HepG2 (cell line): Measurements from ENCODE around the gene OASL. TPM values are rescaled to one million over a fixed set of nuclear protein-coding genes. Genes with fewer than 3 reads are reported as not detected.

Experiments used
- CHCHD3 ChIP-seq: sonication (generic); formaldehyde crosslinking; IDR thresholded peaks from 2 replicates; pipeline ENCODE4 v1.8.0; 2022; ENCODE audit warnings: mild to moderate bottlenecking, missing genetic modification reagents, moderate library complexity
- ESRRA ChIP-seq: sonication (generic); formaldehyde crosslinking; IDR thresholded peaks from 2 replicates; pipeline ENCODE4 v1.5.1; 2020; ENCODE audit warnings: mild to moderate bottlenecking, low read depth, missing genetic modification reagents
- HNRNPL ChIP-seq: fragments of 200-400 bp; formaldehyde crosslinking; IDR thresholded peaks from 2 replicates; pipeline ENCODE4 v1.6.1; 2017; ENCODE audit warnings: mild to moderate bottlenecking, low read depth, low read length
- HOXA3 ChIP-seq: sonication (generic); formaldehyde crosslinking; IDR thresholded peaks from 2 replicates; pipeline ENCODE4 v1.5.0; 2020; ENCODE audit warnings: missing genetic modification reagents
- JDP2 ChIP-seq: sonication (generic); formaldehyde crosslinking; IDR thresholded peaks from 2 replicates; pipeline ENCODE4 v1.8.1; 2022; ENCODE audit warnings: missing genetic modification reagents, borderline replicate concordance
- MTF1 ChIP-seq: sonication (generic); formaldehyde crosslinking; IDR thresholded peaks from 2 replicates; pipeline ENCODE4 v1.5.0; 2020; ENCODE audit warnings: missing genetic modification reagents
- MTF2 ChIP-seq: sonication (generic); formaldehyde crosslinking; IDR thresholded peaks from 2 replicates; pipeline ENCODE4 v1.5.0; 2020; ENCODE audit warnings: missing genetic modification reagents, borderline replicate concordance
- POLR2G ChIP-seq: fragments of 200-400 bp; formaldehyde crosslinking; IDR thresholded peaks from 2 replicates; pipeline ENCODE4 v1.6.1; 2018; ENCODE audit warnings: mild to moderate bottlenecking, low read depth, low read length, moderate library complexity
- RORA ChIP-seq: sonication (generic); formaldehyde crosslinking; IDR thresholded peaks from 2 replicates; pipeline ENCODE4 v1.5.0; 2020; ENCODE audit warnings: mild to moderate bottlenecking, missing genetic modification reagents, moderate library complexity
- SMARCE1 ChIP-seq: fragments of 450-650 bp; IDR thresholded peaks from 2 replicates; pipeline ENCODE4 v1.6.1; 2017; ENCODE audit warnings: borderline replicate concordance
- ZFAT ChIP-seq: sonication (generic); formaldehyde crosslinking; conservative IDR thresholded peaks from 2 replicates; pipeline ENCODE4 v1.8.1; 2023; ENCODE audit warnings: missing genetic modification reagents, inconsistent platforms
- ZMYM3 ChIP-seq: sonication (generic); formaldehyde crosslinking; IDR thresholded peaks from 2 replicates; pipeline ENCODE4 v1.5.1; 2020; ENCODE audit warnings: mild to moderate bottlenecking, missing genetic modification reagents
- ZNF260 ChIP-seq: sonication (generic); formaldehyde crosslinking; IDR thresholded peaks from 2 replicates; pipeline ENCODE4 v1.4.0; 2020; ENCODE audit warnings: missing genetic modification reagents, low read depth, mild to moderate bottlenecking, borderline replicate concordance
- ZNF468 ChIP-seq: sonication (generic); formaldehyde crosslinking; IDR thresholded peaks from 2 replicates; pipeline ENCODE4 v1.8.0; 2022; ENCODE audit warnings: mild to moderate bottlenecking, moderate library complexity, missing genetic modification reagents
- ZNF776 ChIP-seq: sonication (generic); formaldehyde crosslinking; IDR thresholded peaks from 2 replicates; pipeline ENCODE4 v1.4.0; 2020; ENCODE audit warnings: mild to moderate bottlenecking, missing genetic modification reagents
- polyA plus RNA-seq, 8 experiments: library from polyadenylated mRNA; depleted of rRNA in 3 of 8; stranded (reverse) in 7 of 8; unstranded in 1 of 8; fragments of >200 nt; fragmentation: Illumina TruSeq in 4 of 8; extraction: Trizol in 4 of 8; gene quantifications; 2 replicates each; pipeline versions ENCODE4 v1.2.1 to v1.2.3, GENCODE V29; 2011 to 2016; ENCODE audit warnings: low read depth in 4 of 8, missing spikeins in 1 of 8, mixed read lengths in 1 of 8; ENCODE audit not compliant: insufficient read depth in 1 of 8
- total RNA-seq, 5 experiments: library from RNA; depleted of rRNA; stranded (reverse); fragments of >200 nt; fragmentation: Illumina TruSeq; extraction: Trizol; gene quantifications; 2 replicates each; pipeline ENCODE4 v1.2.3, GENCODE V29; 2016; ENCODE audit warnings: low read depth in 1 of 5
- TF ChIP-seq, protein P1 (sequence below): sonication (generic); formaldehyde crosslinking; IDR thresholded peaks from 2 replicates; pipeline ENCODE4 v1.4.0; 2020; ENCODE audit warnings: mild to moderate bottlenecking, missing genetic modification reagents
- TF ChIP-seq, protein P2 (sequence below): sonication (generic); formaldehyde crosslinking; IDR thresholded peaks from 2 replicates; pipeline ENCODE4 v1.8.1; 2023; ENCODE audit warnings: mild to moderate bottlenecking, missing genetic modification reagents
- TF ChIP-seq, protein P3 (sequence below): sonication (generic); formaldehyde crosslinking; IDR thresholded peaks from 2 replicates; pipeline ENCODE4 v1.4.0; 2020; ENCODE audit warnings: mild to moderate bottlenecking, missing genetic modification reagents
- TF ChIP-seq, protein P4 (sequence below): sonication (generic); formaldehyde crosslinking; IDR thresholded peaks from 2 replicates; pipeline ENCODE4 v1.5.0; 2020; ENCODE audit warnings: missing genetic modification reagents
- TF ChIP-seq, protein P5 (sequence below): sonication (generic); formaldehyde crosslinking; IDR thresholded peaks from 2 replicates; pipeline ENCODE4 v1.5.0; 2020; ENCODE audit warnings: missing genetic modification reagents
- TF ChIP-seq, protein P6 (sequence below): sonication (generic); formaldehyde crosslinking; conservative IDR thresholded peaks from 2 replicates; pipeline ENCODE4 v1.5.0; 2020; ENCODE audit warnings: missing genetic modification reagents

The OASL gene
- total and polyA plus RNA-seq, 2 of the 13 experiments (the other 11 are each of a cell fraction or from before 2014, with no cell fraction given): 0.11 to 0.22 TPM

DNA sequence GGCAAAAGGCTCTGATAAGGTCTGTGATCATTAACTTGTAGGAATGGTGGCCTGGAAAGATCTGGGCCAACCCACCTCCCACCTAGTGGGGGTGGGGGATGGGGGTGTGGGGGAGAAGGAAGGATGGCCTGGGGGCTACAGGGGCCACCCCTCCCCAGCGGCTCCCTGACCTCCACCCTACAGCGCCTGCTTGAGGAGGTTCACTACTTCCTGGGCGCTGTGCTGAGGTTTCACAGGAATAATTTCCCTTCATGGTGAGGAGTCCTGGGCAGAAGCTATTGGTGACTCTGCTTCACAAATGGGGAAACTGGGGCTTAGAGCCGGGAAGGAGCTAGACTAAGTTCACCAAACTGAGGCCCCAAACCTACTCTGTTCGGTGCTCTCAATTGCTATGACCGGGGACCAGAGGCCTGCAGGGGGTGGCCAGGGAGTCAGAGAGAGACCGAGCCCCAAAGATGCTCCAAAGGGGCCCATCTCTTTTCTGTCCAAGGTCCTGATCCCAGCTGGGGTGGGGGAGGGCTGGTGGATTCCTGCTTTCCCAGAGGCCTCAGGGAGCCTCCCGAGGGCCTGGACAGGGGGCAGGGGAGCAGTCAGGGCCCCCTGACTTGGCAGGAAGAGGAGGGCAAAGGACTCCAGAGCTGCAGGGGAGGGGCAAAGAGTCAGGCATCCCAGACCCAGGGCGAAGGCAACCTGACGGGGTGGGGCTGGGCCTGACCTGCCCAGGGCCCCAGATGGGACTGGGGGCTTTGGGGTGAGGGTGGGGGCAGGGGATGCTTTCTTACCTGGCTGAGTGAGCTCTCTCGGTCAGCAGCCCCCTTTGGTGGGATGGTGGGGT, 59.0 kb downstream of the OASL start (continued):
- TF ChIP-seq HNRNPL (peak; percentile 88), MTF2 (CRISPR knock-in tag) (no peak), ESRRA (CRISPR knock-in tag) (no peak), CHCHD3 (CRISPR knock-in tag) (no peak), ZFAT (CRISPR knock-in tag) (no peak), ZNF260 (CRISPR knock-in tag) (no peak), RORA (CRISPR knock-in tag) (no peak), MTF1 (CRISPR knock-in tag) (0 out of 2 replicates have a peak, but pooled peaks have one; percentile 62), JDP2 (CRISPR knock-in tag) (no peak), ZNF776 (CRISPR knock-in tag) (no peak), ZNF468 (CRISPR knock-in tag) (no peak), SMARCE1 (no peak), HOXA3 (CRISPR knock-in tag) (peak; percentile 64), POLR2G (peak; percentile 54), ZMYM3 (peak; percentile 71)
- TF ChIP-seq, protein P1, sequence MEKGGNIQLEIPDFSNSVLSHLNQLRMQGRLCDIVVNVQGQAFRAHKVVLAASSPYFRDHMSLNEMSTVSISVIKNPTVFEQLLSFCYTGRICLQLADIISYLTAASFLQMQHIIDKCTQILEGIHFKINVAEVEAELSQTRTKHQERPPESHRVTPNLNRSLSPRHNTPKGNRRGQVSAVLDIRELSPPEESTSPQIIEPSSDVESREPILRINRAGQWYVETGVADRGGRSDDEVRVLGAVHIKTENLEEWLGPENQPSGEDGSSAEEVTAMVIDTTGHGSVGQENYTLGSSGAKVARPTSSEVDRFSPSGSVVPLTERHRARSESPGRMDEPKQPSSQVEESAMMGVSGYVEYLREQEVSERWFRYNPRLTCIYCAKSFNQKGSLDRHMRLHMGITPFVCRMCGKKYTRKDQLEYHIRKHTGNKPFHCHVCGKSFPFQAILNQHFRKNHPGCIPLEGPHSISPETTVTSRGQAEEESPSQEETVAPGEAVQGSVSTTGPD (CRISPR knock-in tag): peak; percentile 6; the same call in 1 of the 2 replicates
- TF ChIP-seq, protein P2, sequence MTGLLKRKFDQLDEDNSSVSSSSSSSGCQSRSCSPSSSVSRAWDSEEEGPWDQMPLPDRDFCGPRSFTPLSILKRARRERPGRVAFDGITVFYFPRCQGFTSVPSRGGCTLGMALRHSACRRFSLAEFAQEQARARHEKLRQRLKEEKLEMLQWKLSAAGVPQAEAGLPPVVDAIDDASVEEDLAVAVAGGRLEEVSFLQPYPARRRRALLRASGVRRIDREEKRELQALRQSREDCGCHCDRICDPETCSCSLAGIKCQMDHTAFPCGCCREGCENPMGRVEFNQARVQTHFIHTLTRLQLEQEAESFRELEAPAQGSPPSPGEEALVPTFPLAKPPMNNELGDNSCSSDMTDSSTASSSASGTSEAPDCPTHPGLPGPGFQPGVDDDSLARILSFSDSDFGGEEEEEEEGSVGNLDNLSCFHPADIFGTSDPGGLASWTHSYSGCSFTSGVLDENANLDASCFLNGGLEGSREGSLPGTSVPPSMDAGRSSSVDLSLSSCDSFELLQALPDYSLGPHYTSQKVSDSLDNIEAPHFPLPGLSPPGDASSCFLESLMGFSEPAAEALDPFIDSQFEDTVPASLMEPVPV (CRISPR knock-in tag): peak; percentile 87
- TF ChIP-seq, protein P3, sequence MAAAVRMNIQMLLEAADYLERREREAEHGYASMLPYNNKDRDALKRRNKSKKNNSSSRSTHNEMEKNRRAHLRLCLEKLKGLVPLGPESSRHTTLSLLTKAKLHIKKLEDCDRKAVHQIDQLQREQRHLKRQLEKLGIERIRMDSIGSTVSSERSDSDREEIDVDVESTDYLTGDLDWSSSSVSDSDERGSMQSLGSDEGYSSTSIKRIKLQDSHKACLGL (CRISPR knock-in tag): peak; percentile 52; the same call in 1 of the 2 replicates
- TF ChIP-seq, protein P4, sequence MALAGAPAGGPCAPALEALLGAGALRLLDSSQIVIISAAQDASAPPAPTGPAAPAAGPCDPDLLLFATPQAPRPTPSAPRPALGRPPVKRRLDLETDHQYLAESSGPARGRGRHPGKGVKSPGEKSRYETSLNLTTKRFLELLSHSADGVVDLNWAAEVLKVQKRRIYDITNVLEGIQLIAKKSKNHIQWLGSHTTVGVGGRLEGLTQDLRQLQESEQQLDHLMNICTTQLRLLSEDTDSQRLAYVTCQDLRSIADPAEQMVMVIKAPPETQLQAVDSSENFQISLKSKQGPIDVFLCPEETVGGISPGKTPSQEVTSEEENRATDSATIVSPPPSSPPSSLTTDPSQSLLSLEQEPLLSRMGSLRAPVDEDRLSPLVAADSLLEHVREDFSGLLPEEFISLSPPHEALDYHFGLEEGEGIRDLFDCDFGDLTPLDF (CRISPR knock-in tag): peak; percentile 41; the same call in 1 of the 2 replicates
- TF ChIP-seq, protein P5, sequence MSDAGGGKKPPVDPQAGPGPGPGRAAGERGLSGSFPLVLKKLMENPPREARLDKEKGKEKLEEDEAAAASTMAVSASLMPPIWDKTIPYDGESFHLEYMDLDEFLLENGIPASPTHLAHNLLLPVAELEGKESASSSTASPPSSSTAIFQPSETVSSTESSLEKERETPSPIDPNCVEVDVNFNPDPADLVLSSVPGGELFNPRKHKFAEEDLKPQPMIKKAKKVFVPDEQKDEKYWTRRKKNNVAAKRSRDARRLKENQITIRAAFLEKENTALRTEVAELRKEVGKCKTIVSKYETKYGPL (CRISPR knock-in tag): no peak
- TF ChIP-seq, protein P6, sequence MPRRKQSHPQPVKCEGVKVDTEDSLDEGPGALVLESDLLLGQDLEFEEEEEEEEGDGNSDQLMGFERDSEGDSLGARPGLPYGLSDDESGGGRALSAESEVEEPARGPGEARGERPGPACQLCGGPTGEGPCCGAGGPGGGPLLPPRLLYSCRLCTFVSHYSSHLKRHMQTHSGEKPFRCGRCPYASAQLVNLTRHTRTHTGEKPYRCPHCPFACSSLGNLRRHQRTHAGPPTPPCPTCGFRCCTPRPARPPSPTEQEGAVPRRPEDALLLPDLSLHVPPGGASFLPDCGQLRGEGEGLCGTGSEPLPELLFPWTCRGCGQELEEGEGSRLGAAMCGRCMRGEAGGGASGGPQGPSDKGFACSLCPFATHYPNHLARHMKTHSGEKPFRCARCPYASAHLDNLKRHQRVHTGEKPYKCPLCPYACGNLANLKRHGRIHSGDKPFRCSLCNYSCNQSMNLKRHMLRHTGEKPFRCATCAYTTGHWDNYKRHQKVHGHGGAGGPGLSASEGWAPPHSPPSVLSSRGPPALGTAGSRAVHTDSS: no peak
